Right ventricle myocardium inferior (tissue), 1 donor: ENCODE measurements around the gene TMOD2. TPM values are rescaled to one million over a fixed set of nuclear protein-coding genes. Genes with fewer than 3 reads are reported as not detected.
A peak's percentile ranks its signal among the peaks of the same experiment; 100 is the strongest.

Experiments used
- ATAC-seq: fragments of 200-7000 bp; cut with Tn5 transposase; one replicate; pipeline ENCODE4 v1.9.1; 2020; ENCODE audit warnings: mild to moderate bottlenecking, moderate library complexity
- DNase-seq: peaks from one replicate; pipeline ENCODE4 v3.0.0; 2021; ENCODE audit errors: missing footprints
- intact Hi-C: fragments of 100-400 bp; cut with DNase I; formaldehyde crosslinking; loops from one replicate; pipeline ENCODE4 v1.11.0; 2022
- long read RNA-seq: library from polyadenylated mRNA; unstranded; transcript quantifications from one replicate; pipeline ENCODE4 v2.0.0, GENCODE V29; 2021
- total RNA-seq: library from RNA; stranded (reverse); fragmentation: NEBNext Ultra II Directional; extraction: Animal tissue kit (Norgen Biotek cat#: 25700); gene quantifications from one replicate; pipeline ENCODE4 v1.2.1, GENCODE V29; 2021
- donor health status: DM: no; HTN: yes; CAD: no; lungs with severe emphysema.

Gene TMOD2
- 9.5 TPM for total RNA-seq
- long read RNA-seq, full-length matches to known transcripts: 1 of 6 reads
- long read RNA-seq, partial matches to known transcripts: 1 of 6 reads
- long read RNA-seq, other reads (novel, unspliced or antisense): 4 of 6 reads

GRCh38 chr15:51750792-51751696, at the start of gene TMOD2:
Gene TMOD2, plus strand, starts transcription at chr15:51751597. Its CDS starts 14,845 bp downstream, at chr15:51766442.
- intact Hi-C loops: loop anchor here (10.0 kb wide), 1 partner anchor 46 kb away; no protein-coding TSS in a partner anchor
- peak; percentile 73 for DNase-seq
- ATAC-seq: peak; percentile 89

- no peak for DNase-seq
- intact Hi-C loops: loop anchor here (10.0 kb wide), 1 partner anchor 52 kb away; the partner anchor contains the start of gene TMOD2
- no peak for ATAC-seq
These were observed 48.7 kb upstream of the TMOD2 start for GRCh38 chr15:51702710-51703109.

DNA sequence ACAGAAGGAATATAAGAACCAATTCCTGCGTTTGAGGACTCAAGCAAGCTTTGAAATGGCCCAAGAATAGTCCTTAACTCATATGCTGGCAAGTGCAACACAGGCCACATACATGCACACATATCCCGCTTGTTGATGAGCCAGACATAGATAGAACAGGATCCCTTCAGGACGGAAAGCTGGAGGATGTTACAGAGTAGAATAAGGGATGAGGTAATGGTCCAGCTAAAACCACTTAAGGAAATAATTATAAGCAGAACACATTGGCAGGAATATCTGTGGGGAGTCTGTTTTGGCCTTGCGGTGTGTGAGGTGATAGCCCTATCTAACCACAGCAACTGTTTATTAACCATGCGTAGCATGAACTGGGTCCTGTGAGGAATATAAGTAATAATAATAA, 45.1 kb upstream of the TMOD2 start:
- DNase-seq (no peak), ATAC-seq (peak; percentile 69)
- intact Hi-C loops: loop anchor here (10.0 kb wide), 1 partner anchor 49 kb away; the partner anchor contains the start of gene TMOD2

DNA sequence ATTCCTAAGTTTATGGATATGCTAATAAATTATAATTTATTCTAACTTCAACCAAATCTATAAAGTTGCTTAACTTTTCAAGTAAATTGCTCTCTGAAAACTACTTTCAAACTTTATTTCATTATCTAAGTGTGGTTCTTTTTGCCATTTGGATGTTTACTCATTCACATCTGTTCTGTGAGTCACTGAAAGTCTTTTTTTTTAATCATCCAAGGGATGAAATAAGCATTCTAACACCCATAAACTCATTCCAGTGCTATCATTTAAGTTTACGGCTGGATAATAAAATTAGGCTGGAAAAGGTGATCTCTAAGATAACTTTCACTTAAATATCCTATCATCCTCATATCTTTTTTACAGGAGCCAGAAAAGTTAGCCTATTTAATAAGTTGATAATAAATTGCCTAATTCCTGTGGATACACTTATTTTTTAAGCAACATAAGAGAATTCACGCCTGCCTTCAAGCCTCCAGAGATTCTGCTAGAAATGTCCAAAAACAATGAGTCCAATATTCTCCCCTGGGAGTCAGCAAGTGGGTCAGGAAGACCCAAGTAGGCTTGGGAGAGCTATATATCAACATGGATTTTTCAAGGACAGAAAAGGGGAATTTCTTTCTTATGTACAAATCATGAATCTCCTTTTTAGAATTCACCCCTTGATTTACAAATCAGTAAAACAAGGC, 44.3 kb upstream of the TMOD2 start:
- ATAC-seq: no peak

DNA sequence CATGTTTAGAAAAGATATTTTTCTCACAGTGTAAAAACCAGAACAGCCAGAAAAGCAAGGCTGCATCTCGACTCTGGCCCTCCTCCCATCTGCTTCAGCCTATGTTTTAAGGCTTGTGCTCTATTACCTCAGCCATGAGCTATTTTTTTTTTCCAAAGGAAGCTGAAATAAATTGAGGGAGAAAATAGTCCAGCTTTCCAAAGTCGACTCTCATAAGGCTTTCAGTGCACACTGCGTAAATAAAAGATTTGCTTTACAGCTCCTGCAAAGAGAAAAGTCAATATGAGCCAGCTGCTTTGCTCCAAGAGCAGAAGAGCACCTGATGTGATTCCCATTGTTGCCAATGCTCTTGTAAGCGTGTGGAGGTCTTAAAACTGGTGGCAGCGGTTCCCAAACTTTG, 43.4 kb upstream of the TMOD2 start:
- ATAC-seq: peak; percentile 56
- no peak for DNase-seq
- intact Hi-C loops: loop anchor here (10.0 kb wide), 1 partner anchor 47 kb away; the partner anchor contains the start of gene TMOD2

More for the DNA sequence above, 44.3 kb upstream of the TMOD2 start:
- DNase-seq: no peak
- intact Hi-C loops: loop anchor here (10.0 kb wide), 1 partner anchor 48 kb away; the partner anchor contains the start of gene TMOD2

- DNase-seq: no peak
- intact Hi-C loops: loop anchor here (10.0 kb wide), 1 partner anchor 46 kb away; the partner anchor contains the start of gene TMOD2
- ATAC-seq: no peak
These were observed 42.4 kb upstream of the TMOD2 start for GRCh38 chr15:51709031-51709430.

- ATAC-seq (no peak), DNase-seq (no peak)
- intact Hi-C loops: no loop called here
These were observed 37.2 kb upstream of the TMOD2 start for GRCh38 chr15:51714162-51714561.

DNA sequence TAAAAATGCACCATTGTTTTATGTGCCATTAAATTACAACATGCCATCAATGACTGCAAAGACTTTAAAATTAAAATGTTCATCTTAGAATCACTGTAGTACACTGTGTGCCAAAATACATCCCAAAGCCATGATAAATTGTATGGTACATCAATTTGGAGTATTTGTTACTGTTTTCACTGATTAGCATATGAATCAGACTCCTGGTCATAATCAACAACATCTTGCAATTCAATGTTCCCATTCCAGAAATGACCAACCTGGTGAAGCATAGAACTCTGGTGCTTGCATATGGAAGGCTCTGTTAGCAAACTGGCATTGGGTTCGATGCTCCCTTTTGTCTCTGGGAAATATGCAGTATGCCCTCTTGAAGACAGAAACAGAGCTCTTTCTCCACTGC, 36.5 kb upstream of the TMOD2 start:
- no peak for ATAC-seq
- intact Hi-C loops: no loop called here
- DNase-seq: no peak

- ATAC-seq (no peak), DNase-seq (no peak)
- intact Hi-C loops: no loop called here
These were observed 33.2 kb upstream of the TMOD2 start for GRCh38 chr15:51718219-51718618.

GRCh38 chr15:51718746-51719145, 32.7 kb upstream of the TMOD2 start:
- DNase-seq (no peak), ATAC-seq (no peak)
- intact Hi-C loops: no loop called here

- ATAC-seq (no peak), DNase-seq (no peak)
- intact Hi-C loops: no loop called here
These were observed 31.0 kb upstream of the TMOD2 start for GRCh38 chr15:51720201-51720995.

- DNase-seq: no peak
- intact Hi-C loops: no loop called here
- ATAC-seq: no peak
These were observed 30.0 kb upstream of the TMOD2 start for GRCh38 chr15:51721199-51721960.

DNA sequence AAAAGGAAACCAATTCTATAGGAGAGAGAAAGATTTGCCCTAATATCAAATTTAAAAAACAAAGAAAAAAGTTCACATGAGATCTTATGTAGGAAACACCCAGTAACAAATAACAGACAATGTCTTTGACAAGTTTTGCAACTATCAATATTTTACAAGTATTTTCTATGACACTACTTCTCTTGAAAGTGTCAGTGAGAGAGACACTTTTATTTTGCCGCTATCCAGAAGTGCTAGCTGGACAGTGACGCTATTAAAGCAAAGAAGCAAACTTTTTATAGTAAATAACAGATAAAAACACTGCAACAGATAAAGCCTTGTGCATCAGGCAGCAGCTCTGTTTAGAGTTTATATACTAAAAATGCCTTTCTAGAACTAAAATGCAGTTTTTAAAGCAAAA, 27.2 kb upstream of the TMOD2 start:
- intact Hi-C loops: no loop called here
- ATAC-seq: no peak
- no peak for DNase-seq

GRCh38 chr15:51724673-51725072, 26.7 kb upstream of the TMOD2 start:
- intact Hi-C loops: no loop called here
- ATAC-seq (no peak), DNase-seq (no peak)

DNA sequence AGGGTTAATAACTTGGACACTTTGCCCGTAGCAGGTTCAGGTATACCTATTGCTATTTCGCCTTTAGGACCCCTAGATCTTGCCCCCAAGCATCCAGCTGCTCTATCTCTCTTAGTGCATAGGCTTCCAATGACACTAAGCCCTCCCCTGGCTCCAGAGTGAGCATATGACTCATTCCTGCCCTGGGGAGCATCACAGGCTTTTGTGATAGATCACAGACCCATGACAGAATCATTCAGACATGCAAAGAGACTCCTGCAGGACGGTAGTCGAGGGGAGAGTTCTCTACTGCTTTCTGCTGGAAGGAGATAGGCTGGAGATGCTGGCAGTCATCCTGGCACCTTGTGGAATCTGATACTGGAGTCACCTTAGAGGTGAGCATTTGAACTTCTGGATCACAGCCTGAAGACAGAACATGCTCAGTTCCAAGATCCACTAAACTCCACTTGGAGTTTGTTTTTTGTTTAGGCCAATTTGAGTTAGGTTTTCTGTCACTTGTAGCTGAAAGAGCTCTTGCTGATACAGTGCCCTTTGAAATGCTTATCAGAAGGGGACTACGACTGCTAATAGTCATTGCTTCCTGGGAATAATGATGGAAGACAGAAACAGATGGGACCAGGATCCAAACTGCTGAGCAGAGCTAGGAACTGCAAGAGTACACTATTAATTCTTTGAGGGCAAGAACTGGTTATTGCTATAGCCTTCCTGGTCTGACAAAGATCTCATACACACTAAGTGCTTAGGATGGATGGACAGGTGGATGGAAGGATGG, 24.9 kb upstream of the TMOD2 start:
- ATAC-seq: peak; percentile 97
- DNase-seq: no peak
- intact Hi-C loops: no loop called here

DNA sequence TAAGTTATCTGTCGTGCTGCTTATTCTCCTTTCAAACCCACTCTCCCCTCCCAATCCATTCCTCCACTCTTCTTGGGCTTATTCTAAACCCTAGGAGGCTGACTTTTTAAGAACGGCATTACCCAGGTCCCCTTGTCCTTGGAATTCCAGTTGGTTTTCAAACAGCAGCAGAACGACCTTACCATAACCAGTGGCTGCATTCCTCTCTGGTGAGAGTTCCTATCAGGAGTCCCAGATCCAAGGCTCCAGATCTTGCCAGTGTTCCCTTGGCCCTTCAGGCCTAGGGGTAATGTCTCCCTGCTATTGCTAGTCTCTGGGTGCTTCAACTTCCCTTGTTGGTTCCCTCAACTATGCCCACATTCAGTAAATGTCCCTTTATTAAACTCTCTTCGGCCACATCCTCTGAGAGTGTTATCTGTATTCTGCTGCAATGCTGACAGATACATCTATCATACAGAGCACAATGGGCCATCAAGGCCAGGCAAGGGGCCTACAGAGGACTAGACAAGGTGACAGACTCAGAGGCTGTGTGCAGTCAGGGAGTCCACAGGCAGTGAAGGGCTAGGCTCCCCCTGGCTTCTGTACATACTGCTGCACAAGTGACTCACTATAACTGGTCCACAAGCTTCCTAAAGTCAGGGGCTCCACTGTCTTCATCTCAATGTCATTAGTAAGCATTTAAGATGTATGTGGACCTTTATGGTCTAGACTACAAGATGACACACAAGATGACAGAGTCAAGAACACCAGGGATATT, 24.1 kb upstream of the TMOD2 start:
- intact Hi-C loops: no loop called here
- ATAC-seq: no peak

More for the DNA sequence above, 24.1 kb upstream of the TMOD2 start:
- DNase-seq: no peak
